HEK293T (cell line): Measurements from ENCODE around the gene IL10RB.

ENCODE experiments used
- ARNT ChIP-seq: fragments of 450-650 bp; IDR thresholded peaks from 2 replicates; pipeline ENCODE4 v1.6.1; 2017; ENCODE audit warnings: mild to moderate bottlenecking
- BHLHE40 ChIP-seq: fragments of 450-650 bp; IDR thresholded peaks from 2 replicates; pipeline ENCODE4 v1.6.1; 2016; ENCODE audit warnings: mild to moderate bottlenecking, moderate library complexity, borderline replicate concordance
- CTBP1 ChIP-seq: fragments of 450-650 bp; IDR thresholded peaks from 2 replicates; pipeline ENCODE4 v1.6.1; 2016; ENCODE audit warnings: borderline replicate concordance
- ELF4 ChIP-seq: fragments of 450-650 bp; IDR thresholded peaks from 2 replicates; pipeline ENCODE4 v1.6.1; 2017; ENCODE audit warnings: antibody characterized with exemption
- FOXA1 ChIP-seq: fragments of 450-650 bp; IDR thresholded peaks from 2 replicates; pipeline ENCODE4 v1.6.1; 2016; ENCODE audit warnings: mild to moderate bottlenecking
- FOXK2 ChIP-seq: fragments of 450-650 bp; IDR thresholded peaks from 2 replicates; pipeline ENCODE4 v1.6.1; 2016; ENCODE audit warnings: mild to moderate bottlenecking
- FOXM1 ChIP-seq: fragments of 450-650 bp; IDR thresholded peaks from 2 replicates; pipeline ENCODE4 v1.6.1; 2017; ENCODE audit warnings: mild to moderate bottlenecking, borderline replicate concordance
- L3MBTL2 ChIP-seq: fragments of 450-650 bp; conservative IDR thresholded peaks from 2 replicates; pipeline ENCODE4 v1.6.1; 2016; ENCODE audit warnings: mild to moderate bottlenecking
- NFRKB ChIP-seq: fragments of 450-650 bp; IDR thresholded peaks from 2 replicates; pipeline ENCODE4 v1.6.1; 2016; ENCODE audit warnings: mild to moderate bottlenecking, moderate library complexity
- SP1 ChIP-seq: fragments of 450-650 bp; IDR thresholded peaks from 2 replicates; pipeline ENCODE4 v1.6.1; 2017
- SUZ12 ChIP-seq: fragments of 450-650 bp; IDR thresholded peaks from 2 replicates; pipeline ENCODE4 v1.6.1; 2016; ENCODE audit warnings: mild to moderate bottlenecking
- TARDBP ChIP-seq: fragments of 450-650 bp; IDR thresholded peaks from 2 replicates; pipeline ENCODE4 v1.6.1; 2016

DNA sequence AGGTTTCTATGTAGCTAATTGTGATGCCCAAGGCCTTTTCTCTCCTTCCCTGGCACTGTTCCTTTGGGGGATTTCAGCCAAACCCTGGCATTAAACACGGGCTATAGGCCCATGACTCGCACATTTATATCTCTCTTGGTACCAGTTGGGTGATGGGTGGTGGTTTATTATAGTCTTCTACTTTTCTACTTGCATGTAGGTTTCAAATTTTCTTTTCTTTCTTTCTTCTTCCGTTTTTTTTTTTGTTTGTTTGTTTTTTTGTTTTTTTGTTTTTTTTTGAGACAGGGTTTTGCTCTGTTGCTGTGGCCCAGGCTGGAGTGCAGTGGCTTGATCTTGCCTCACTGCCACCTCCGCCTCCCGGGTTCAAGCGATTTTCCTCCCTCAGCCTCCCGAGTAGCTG, 1.1 kb downstream of the IL10RB start:
- no peak for TF ChIP-seq CTBP1
- TF ChIP-seq NFRKB, result no peak
- TF ChIP-seq SP1, result no peak
- no peak for TF ChIP-seq SUZ12
- no peak for TF ChIP-seq ARNT
- TF ChIP-seq FOXK2, result no peak
- no peak for TF ChIP-seq ELF4
- TF ChIP-seq BHLHE40, result no peak
- TF ChIP-seq FOXM1, result no peak
- TF ChIP-seq FOXA1, result no peak
- no peak for TF ChIP-seq TARDBP
- TF ChIP-seq L3MBTL2, result no peak
